HepG2 (cell line): ENCODE data around the gene ACOT4. TPM values are rescaled to one million over a fixed set of nuclear protein-coding genes. Genes with fewer than 3 reads are reported as not detected.

Experiments used
- AHR ChIP-seq: IDR thresholded peaks from 2 replicates; pipeline ENCODE4 v1.6.1; 2018; ENCODE audit warnings: missing genetic modification reagents, missing compliant biosample characterization
- E2F2 ChIP-seq: sonication (generic); formaldehyde crosslinking; IDR thresholded peaks from 2 replicates; pipeline ENCODE4 v1.4.0; 2020; ENCODE audit warnings: missing genetic modification reagents, borderline replicate concordance
- IRX3 ChIP-seq: sonication (generic); formaldehyde crosslinking; IDR thresholded peaks from 2 replicates; pipeline ENCODE4 v1.8.1; 2023; ENCODE audit warnings: mild to moderate bottlenecking, low read depth, missing genetic modification reagents, borderline replicate concordance
- KLF15 ChIP-seq: sonication (generic); formaldehyde crosslinking; IDR thresholded peaks from 2 replicates; pipeline ENCODE4 v1.8.1; 2023; ENCODE audit warnings: borderline replicate concordance, mild to moderate bottlenecking, inconsistent platforms, missing genetic modification reagents, mixed read lengths
- SP4 ChIP-seq: sonication (generic); formaldehyde crosslinking; IDR thresholded peaks from 2 replicates; pipeline ENCODE4 v1.8.1; 2023; ENCODE audit warnings: mild to moderate bottlenecking, missing genetic modification reagents
- SRSF9 ChIP-seq: fragments of 200-400 bp; formaldehyde crosslinking; IDR thresholded peaks from 2 replicates; pipeline ENCODE4 v1.6.1; 2018; ENCODE audit warnings: borderline replicate concordance, mild to moderate bottlenecking, low read depth, low read length; ENCODE audit not compliant: insufficient read depth, poor library complexity, severe bottlenecking
- TRIM24 ChIP-seq: sonication (generic); formaldehyde crosslinking; IDR thresholded peaks from 2 replicates; pipeline ENCODE4 v1.8.0; 2022; ENCODE audit warnings: mild to moderate bottlenecking, missing genetic modification reagents
- ZMAT3 ChIP-seq: sonication (generic); formaldehyde crosslinking; conservative IDR thresholded peaks from 2 replicates; pipeline ENCODE4 v1.7.0; 2021; ENCODE audit warnings: missing genetic modification reagents
- ZNF225 ChIP-seq: sonication (generic); formaldehyde crosslinking; IDR thresholded peaks from 2 replicates; pipeline ENCODE4 v1.4.0; 2020; ENCODE audit warnings: mild to moderate bottlenecking, missing genetic modification reagents
- ZNF407 ChIP-seq: sonication (generic); formaldehyde crosslinking; IDR thresholded peaks from one replicate; pipeline ENCODE4 v1.5.1; 2020; ENCODE audit warnings: mild to moderate bottlenecking, missing genetic modification reagents; ENCODE audit errors: not compliant biosample characterization
- ZNF646 ChIP-seq: sonication (generic); formaldehyde crosslinking; IDR thresholded peaks from 2 replicates; pipeline ENCODE4 v1.9.0; 2021; ENCODE audit warnings: mild to moderate bottlenecking, missing genetic modification reagents
- ZSCAN21 ChIP-seq: sonication (generic); formaldehyde crosslinking; IDR thresholded peaks from 2 replicates; pipeline ENCODE4 v1.8.0; 2022; ENCODE audit warnings: mild to moderate bottlenecking, missing genetic modification reagents, moderate library complexity, borderline replicate concordance
- polyA plus RNA-seq, 8 experiments: library from polyadenylated mRNA; depleted of rRNA in 3 of 8; stranded (reverse) in 7 of 8; unstranded in 1 of 8; fragments of >200 nt; fragmentation: Illumina TruSeq in 4 of 8; extraction: Trizol in 4 of 8; gene quantifications; 2 replicates each; pipeline versions ENCODE4 v1.2.1 to v1.2.3, GENCODE V29; 2011 to 2016; ENCODE audit warnings: low read depth in 4 of 8, missing spikeins in 1 of 8, mixed read lengths in 1 of 8; ENCODE audit not compliant: insufficient read depth in 1 of 8
- total RNA-seq, 5 experiments: library from RNA; depleted of rRNA; stranded (reverse); fragments of >200 nt; fragmentation: Illumina TruSeq; extraction: Trizol; gene quantifications; 2 replicates each; pipeline ENCODE4 v1.2.3, GENCODE V29; 2016; ENCODE audit warnings: low read depth in 1 of 5

The ACOT4 gene
- total and polyA plus RNA-seq, 2 of the 13 experiments (the other 11 are each of a cell fraction or from before 2014, with no cell fraction given): 0.04 to 0.05 TPM

GRCh38 chr14:73644531-73645247 lies 53.0 kb downstream of the ACOT4 start, which contains the start of gene DNAL1 (continued):
- TF ChIP-seq SP4 (CRISPR knock-in tag): no peak
- no peak for TF ChIP-seq E2F2 (CRISPR knock-in tag)
- TF ChIP-seq ZNF646 (CRISPR knock-in tag): no peak
- TF ChIP-seq TRIM24 (CRISPR knock-in tag): no peak
- TF ChIP-seq AHR (CRISPR knock-in tag): no peak
- no peak for TF ChIP-seq KLF15 (CRISPR knock-in tag)
- no peak for TF ChIP-seq ZSCAN21
- TF ChIP-seq ZMAT3 (CRISPR knock-in tag): no peak
- 0 out of 2 replicates have a peak, but pooled peaks have one; percentile 25 for TF ChIP-seq IRX3
- no peak for TF ChIP-seq SRSF9
- no peak for TF ChIP-seq ZNF407 (CRISPR knock-in tag)
- TF ChIP-seq ZNF225 (CRISPR knock-in tag): no peak
